Suprapubic skin (tissue), 3 donors: ENCODE results near the gene SLC44A2.

Experiments used
- EP300 ChIP-seq: sonication (generic); formaldehyde crosslinking; IDR thresholded peaks from one replicate; pipeline ENCODE4 v1.6.1; 2017; ENCODE audit warnings: antibody characterized with exemption
- POLR2A ChIP-seq, 2 donors: fragments of 450-650 bp; IDR thresholded peaks; one replicate each; pipeline ENCODE4 v1.6.1; 2017; ENCODE audit warnings: antibody characterized with exemption in 2 of 2, mild to moderate bottlenecking in 2 of 2, moderate library complexity in 2 of 2
- TF ChIP-seq, protein P1 (sequence below), 2 donors: fragments of 200-600 bp in 1 of 2; fragments of 450-650 bp in 1 of 2; sonication (generic) in 1 of 2; IDR thresholded peaks; one replicate each; pipeline ENCODE4 v1.5.1; 2016 to 2019; ENCODE audit warnings: antibody characterized with exemption in 2 of 2, mild to moderate bottlenecking in 1 of 2, moderate library complexity in 1 of 2

DNA sequence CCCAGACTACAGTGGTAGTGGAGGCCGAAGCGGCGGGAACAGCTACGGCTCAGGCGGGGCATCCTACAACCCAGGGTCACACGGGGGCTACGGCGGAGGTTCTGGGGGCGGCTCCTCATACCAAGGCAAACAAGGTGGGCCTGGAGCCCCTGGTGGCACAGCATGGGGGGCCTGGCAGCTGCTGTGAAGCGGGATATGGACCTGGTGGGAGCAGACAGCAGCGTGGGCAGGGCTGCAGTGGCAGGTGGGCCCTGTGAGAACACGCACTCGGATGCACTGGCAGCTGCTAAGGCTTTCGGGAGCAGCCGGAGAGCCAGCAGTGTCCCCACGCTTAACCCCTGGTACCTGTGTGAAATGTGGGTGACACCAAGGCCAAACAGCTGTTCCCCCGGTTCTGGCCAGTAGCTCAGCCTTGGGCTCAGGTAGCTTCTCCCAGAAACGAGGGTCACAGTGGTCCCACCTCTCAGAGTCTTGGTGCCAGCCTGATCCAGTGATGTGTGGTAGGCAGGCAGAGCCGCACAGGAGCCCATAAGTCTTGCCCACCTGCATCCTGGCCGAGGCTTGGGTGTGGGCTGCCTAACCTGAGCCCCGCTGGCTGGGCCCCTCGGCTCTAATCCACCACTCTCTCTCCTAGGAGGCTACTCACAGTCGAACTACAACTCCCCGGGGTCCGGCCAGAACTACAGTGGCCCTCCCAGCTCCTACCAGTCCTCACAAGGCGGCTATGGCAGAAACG lies 63.4 kb downstream of the SLC44A2 start:
- TF ChIP-seq, protein P1, sequence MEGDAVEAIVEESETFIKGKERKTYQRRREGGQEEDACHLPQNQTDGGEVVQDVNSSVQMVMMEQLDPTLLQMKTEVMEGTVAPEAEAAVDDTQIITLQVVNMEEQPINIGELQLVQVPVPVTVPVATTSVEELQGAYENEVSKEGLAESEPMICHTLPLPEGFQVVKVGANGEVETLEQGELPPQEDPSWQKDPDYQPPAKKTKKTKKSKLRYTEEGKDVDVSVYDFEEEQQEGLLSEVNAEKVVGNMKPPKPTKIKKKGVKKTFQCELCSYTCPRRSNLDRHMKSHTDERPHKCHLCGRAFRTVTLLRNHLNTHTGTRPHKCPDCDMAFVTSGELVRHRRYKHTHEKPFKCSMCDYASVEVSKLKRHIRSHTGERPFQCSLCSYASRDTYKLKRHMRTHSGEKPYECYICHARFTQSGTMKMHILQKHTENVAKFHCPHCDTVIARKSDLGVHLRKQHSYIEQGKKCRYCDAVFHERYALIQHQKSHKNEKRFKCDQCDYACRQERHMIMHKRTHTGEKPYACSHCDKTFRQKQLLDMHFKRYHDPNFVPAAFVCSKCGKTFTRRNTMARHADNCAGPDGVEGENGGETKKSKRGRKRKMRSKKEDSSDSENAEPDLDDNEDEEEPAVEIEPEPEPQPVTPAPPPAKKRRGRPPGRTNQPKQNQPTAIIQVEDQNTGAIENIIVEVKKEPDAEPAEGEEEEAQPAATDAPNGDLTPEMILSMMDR (IDR thresholded peaks at IDR 0.05) = no peak
- TF ChIP-seq EP300 (no peak), POLR2A (IDR thresholded peaks at IDR 0.05) (no peak)
